Right lobe of liver (tissue), 6 donors: Measurements from ENCODE around the gene C4A. TPM values are rescaled to one million over a fixed set of nuclear protein-coding genes. Genes with fewer than 3 reads are reported as not detected.
"Not testable (repeated sequence)": the region's sequence is repeated elsewhere in the genome, so short reads cannot be mapped to it uniquely, and the experiment has no call there.

Experiments
- ATAC-seq, 4 donors: fragments of 200-7000 bp; cut with Tn5 transposase; one replicate each; pipeline ENCODE4 v1.9.1; 2020; ENCODE audit warnings: mild to moderate bottlenecking in 4 of 4, moderate library complexity in 4 of 4
- DNase-seq, 3 donors: peaks; one replicate each; pipeline ENCODE4 v3.0.0-alpha.2; 2020
- H3K27ac ChIP-seq, 3 donors: fragments of 200-600 bp; one replicate each; pipeline ENCODE4 v1.8.0; 2022
- H3K27me3 ChIP-seq, 2 donors: fragments of 200-600 bp; one replicate each; pipeline ENCODE4 v1.8.0; 2022
- H3K36me3 ChIP-seq, 4 donors: fragments of 200-600 bp; sonication (generic) in 1 of 4; one replicate each; pipeline versions ENCODE4 v1.5.1 to v1.8.0; 2017 to 2022; ENCODE audit warnings: control low read depth in 1 of 4
- H3K4me1 ChIP-seq, 4 donors: fragments of 200-600 bp; sonication (generic) in 1 of 4; one replicate each; pipeline versions ENCODE4 v1.5.1 to v1.8.0; 2017 to 2022; ENCODE audit warnings: control low read depth in 1 of 4
- H3K4me3 ChIP-seq, 3 donors: fragments of 200-600 bp; one replicate each; pipeline ENCODE4 v1.8.0; 2022
- H3K9me3 ChIP-seq, 4 donors: fragments of 200-600 bp; sonication (generic) in 1 of 4; one replicate each; pipeline versions ENCODE4 v1.5.1 to v1.8.0; 2017 to 2022; ENCODE audit warnings: control low read depth in 1 of 4
- WGBS: methylation state at CpG from one replicate; pipeline ENCODE4 v1.1.6; 2018; ENCODE audit warnings: low coverage, low lambda C conversion rate; ENCODE audit not compliant: insufficient coverage; ENCODE audit errors: missing lambda C conversion rate; 5-methylcytosine and 5-hydroxymethylcytosine counted together
- intact Hi-C, 2 donors: fragments of 100-400 bp; cut with DNase I; formaldehyde crosslinking; loops; one replicate each; pipeline versions ENCODE4 v1.11.2 to v1.14.1; 2022
- total RNA-seq, 6 experiments: library from RNA; depleted of rRNA in 2 of 6; stranded (reverse); fragments of >200 nt in 2 of 6; fragmentation: NEBNext Ultra II Directional in 3 of 6; extraction: Animal tissue kit (Norgen Biotek cat#: 25700) in 3 of 6; gene quantifications; one replicate each; pipeline versions ENCODE4 v1.1.0 to v1.2.4, GENCODE V29; 2016 to 2023
- donor health status: DM: no; HTN: yes; CAD: no.
- donor health status: DM: no; HTN: no; CAD: no.
- donor health status: DM: no; HTN: no; CAD: no.
- donor health status: DM: no; HTN: yes; CAD: no.
- donor health status: DM: no; HTN: yes; CAD: no.

Gene C4A
- total RNA-seq, 6 experiments from 2014 or later, result 1,495 to 2,818 (median 2,205) TPM

- intact Hi-C loops, H3K27ac ChIP-seq, H3K4me3 ChIP-seq, H3K4me1 ChIP-seq, H3K27me3 ChIP-seq, H3K36me3 ChIP-seq, DNase-seq, ATAC-seq, H3K9me3 ChIP-seq: not testable (repeated sequence)
- no CpG with 5 or more reads among the region's 24 CpGs for WGBS
Measured at GRCh38 chr6:32008037-32008436, 26.2 kb downstream of the C4A start.

- intact Hi-C loops, H3K4me1 ChIP-seq, H3K9me3 ChIP-seq, H3K4me3 ChIP-seq, ATAC-seq, H3K27ac ChIP-seq, H3K27me3 ChIP-seq, H3K36me3 ChIP-seq: not testable (repeated sequence)
- peak in 2 of 3 donors; percentile 4 to 15 for DNase-seq
- WGBS, result 89% methylated on average over 3 of the region's 12 CpGs
Measured at GRCh38 chr6:32008616-32009015, 26.8 kb downstream of the C4A start.

DNA sequence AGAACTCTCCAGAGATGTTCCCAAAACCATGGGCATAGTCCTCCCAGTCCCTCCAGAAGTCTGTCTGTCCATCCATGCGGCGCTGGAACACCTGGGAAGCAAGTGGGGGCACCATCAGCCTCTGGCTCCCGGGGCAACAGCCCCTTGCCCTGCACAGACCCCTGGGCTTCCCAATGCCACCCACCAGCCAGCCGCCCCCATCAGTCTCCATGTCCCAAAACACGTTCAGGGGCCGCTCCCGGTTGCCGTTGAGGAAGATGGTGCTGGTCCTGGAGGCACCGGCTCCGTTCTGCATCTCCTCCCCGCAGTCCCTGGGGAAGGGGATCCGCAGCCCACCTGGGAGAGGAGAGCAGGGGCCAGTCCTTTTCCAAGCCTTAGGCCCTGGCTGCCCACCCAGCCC, 27.7 kb downstream of the C4A start:
- ATAC-seq, H3K36me3 ChIP-seq, H3K27ac ChIP-seq, H3K27me3 ChIP-seq, H3K4me1 ChIP-seq, H3K4me3 ChIP-seq, intact Hi-C loops, H3K9me3 ChIP-seq: not testable (repeated sequence)
- peak in 2 of 3 donors; percentile 5 to 34 for DNase-seq
- no CpG with 5 or more reads among the region's 12 CpGs for WGBS

DNA sequence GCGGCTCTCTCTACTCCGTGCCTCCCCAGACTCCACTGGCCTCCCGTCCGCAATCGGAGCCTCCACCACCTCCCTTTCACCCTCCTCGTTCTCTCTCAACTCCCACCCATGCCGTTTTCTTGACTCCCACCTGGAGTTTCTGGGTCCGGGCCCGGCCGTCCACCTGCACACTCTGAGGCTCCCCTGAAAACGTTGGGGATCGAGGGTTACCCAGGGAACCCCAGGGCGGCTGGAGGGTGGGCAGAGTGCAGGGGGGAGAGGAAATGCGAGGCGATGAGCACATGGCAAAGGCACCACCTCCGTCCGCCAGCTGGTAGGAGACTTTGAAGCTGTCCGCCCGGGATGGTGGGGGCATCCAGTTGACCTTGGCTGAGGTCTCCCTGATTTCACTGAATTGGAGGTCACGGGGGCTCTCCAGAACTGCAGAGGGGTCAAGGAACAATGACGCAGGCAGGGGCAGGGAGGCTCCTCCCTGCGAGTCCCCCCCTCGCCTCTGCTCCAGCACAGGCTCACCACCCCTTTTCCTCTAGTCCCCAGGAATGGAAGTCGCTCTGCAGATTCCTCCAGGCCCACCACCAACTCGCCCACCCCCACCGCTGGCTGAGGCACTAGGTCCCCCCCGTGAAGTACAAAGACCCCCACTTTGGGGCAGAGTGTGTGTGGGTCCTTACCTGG, 29.1 kb downstream of the C4A start:
- H3K36me3 ChIP-seq, intact Hi-C loops, H3K4me3 ChIP-seq, ATAC-seq, H3K27me3 ChIP-seq, H3K4me1 ChIP-seq, H3K9me3 ChIP-seq, H3K27ac ChIP-seq: not testable (repeated sequence)
- no CpG with 5 or more reads among the region's 27 CpGs for WGBS
- peak in 2 of 3 donors; percentile 24 to 44 for DNase-seq

- WGBS, result 90% methylated on average over 6 of the region's 17 CpGs
- peak overlapping the region in 1 of 3 donors; percentile 55 for H3K27ac ChIP-seq
- H3K27me3 ChIP-seq, H3K4me3 ChIP-seq, H3K4me1 ChIP-seq, H3K9me3 ChIP-seq, ATAC-seq, H3K36me3 ChIP-seq, intact Hi-C loops: not testable (repeated sequence)
- DNase-seq, result peak in 2 of 3 donors; percentile 24 to 52
Measured at GRCh38 chr6:32012941-32013617, 31.2 kb downstream of the C4A start.

DNA sequence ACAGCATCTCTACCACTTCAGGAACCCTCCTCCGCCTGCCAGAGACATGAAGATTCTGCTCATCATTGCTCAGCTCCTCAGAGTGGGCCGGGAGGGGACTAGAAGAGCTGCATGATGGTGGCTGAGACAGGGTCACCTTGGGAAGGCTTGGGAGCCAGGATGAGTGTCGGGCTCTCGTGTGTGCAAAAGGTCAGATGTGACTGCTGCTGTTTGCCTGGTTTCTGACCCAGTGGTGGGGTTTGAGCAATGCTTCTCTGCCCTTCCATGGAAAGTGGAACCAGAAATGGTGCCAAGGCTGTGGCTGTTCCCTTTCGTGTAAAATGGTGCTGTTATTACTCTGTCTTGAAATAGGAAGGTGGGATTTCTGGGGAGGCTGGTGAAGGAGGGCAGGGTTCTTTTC, 31.9 kb downstream of the C4A start:
- H3K27me3 ChIP-seq, intact Hi-C loops, H3K36me3 ChIP-seq, H3K4me1 ChIP-seq, H3K4me3 ChIP-seq, H3K27ac ChIP-seq, H3K9me3 ChIP-seq, DNase-seq: not testable (repeated sequence)
- WGBS, result no CpG with 5 or more reads among the region's 5 CpGs
- ATAC-seq, result peak; percentile 35 to 70 (median 64)

DNA sequence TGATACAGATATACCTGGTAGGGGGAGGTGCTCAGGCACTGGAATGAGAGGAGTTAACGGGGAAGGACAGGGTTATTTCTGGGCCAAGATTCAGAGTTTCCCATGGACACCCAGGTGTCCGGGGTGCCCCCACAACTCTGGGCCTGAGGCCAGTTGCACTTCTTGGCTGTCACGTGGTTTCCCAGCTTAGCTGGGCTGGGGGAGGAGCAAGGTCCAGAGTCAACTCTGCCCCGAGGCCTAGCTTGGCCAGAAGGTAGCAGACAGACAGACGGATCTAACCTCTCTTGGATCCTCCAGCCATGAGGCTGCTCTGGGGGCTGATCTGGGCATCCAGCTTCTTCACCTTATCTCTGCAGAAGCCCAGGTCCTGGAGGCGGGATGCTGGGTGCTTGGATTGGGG, 32.7 kb downstream of the C4A start, which contains the start of gene C4B:
C4B (plus strand) TSS at position 249 of the 400 bp plus-strand sequence; CDS start at position 300, 51 bp downstream.
- H3K9me3 ChIP-seq, DNase-seq, H3K36me3 ChIP-seq, H3K27me3 ChIP-seq, H3K4me1 ChIP-seq, H3K4me3 ChIP-seq, intact Hi-C loops, H3K27ac ChIP-seq: not testable (repeated sequence)
- WGBS, result no CpG with 5 or more reads among the region's 6 CpGs
- ATAC-seq, result peak; percentile 58 to 86 (median 74)

- H3K36me3 ChIP-seq, ATAC-seq, H3K9me3 ChIP-seq, H3K4me3 ChIP-seq, DNase-seq, H3K4me1 ChIP-seq, intact Hi-C loops, H3K27ac ChIP-seq, H3K27me3 ChIP-seq: not testable (repeated sequence)
- WGBS, result no CpG with 5 or more reads among the region's 10 CpGs
Measured at GRCh38 chr6:32022100-32022499, 40.2 kb downstream of the C4A start.

GRCh38 chr6:32028631-32029030, 46.8 kb downstream of the C4A start:
- no CpG with 5 or more reads among the region's 10 CpGs for WGBS
- H3K36me3 ChIP-seq, intact Hi-C loops, H3K4me3 ChIP-seq, ATAC-seq, H3K27me3 ChIP-seq, H3K9me3 ChIP-seq, H3K4me1 ChIP-seq, H3K27ac ChIP-seq, DNase-seq: not testable (repeated sequence)

- WGBS, result 58% methylated on average over 5 of the region's 14 CpGs
- H3K4me1 ChIP-seq, H3K36me3 ChIP-seq, H3K4me3 ChIP-seq, intact Hi-C loops, ATAC-seq, H3K27me3 ChIP-seq, DNase-seq, H3K27ac ChIP-seq, H3K9me3 ChIP-seq: not testable (repeated sequence)
Measured at GRCh38 chr6:32029553-32029952, 47.7 kb downstream of the C4A start.

DNA sequence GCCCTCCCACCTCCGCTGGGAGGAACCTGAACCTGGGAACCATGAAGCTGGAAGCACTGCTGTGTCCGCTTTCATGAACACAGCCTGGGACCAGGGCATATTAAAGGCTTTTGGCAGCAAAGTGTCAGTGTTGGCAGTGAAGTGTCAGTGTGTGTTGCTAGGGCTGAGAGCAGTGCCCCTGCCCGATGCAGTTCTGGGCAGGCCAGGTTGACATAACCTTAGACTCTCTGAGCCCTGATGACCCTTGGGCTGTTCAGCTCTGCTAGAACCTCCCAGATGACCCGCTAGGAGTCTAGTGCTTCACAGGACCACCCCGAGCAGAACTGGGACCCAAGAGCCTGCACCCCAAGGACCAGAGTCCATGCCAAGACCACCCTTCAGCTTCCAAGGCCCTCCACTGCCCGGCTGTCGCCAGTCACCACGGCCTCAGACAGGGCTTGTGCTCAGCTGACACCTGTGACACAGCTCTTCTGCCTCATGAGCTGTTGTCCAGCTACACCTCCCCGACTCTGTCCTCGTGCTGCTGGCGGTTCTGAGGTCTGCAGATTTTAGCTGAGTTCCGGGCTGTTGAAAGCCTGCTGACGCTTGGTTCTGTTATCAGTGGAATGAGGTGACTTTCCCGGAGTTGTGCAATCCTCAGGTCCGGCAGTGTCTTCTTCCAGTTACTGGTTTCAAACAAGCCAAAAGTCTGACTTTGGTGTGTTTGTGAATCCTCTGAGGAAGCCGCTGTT, 53.6 kb downstream of the C4A start:
- DNase-seq, H3K4me3 ChIP-seq, H3K27me3 ChIP-seq, intact Hi-C loops, H3K36me3 ChIP-seq, H3K4me1 ChIP-seq, H3K9me3 ChIP-seq, H3K27ac ChIP-seq: not testable (repeated sequence)
- no CpG with 5 or more reads among the region's 16 CpGs for WGBS
- ATAC-seq, result peak; percentile 32 to 73 (median 64)
